C4-2B (cell line): ENCODE results near the gene TIAM2.
A peak's percentile ranks its signal among the peaks of the same experiment; 100 is the strongest.
"Not testable (repeated sequence)": the region's sequence is repeated elsewhere in the genome, so short reads cannot be mapped to it uniquely, and the experiment has no call there.

Experiments used
- H3K27ac ChIP-seq: fragments of 450-650 bp; 2 replicates; pipeline ENCODE4 v1.5.1; 2017
- CTCF ChIP-seq: fragments of 450-650 bp; conservative IDR thresholded peaks from 2 replicates; pipeline ENCODE4 v1.5.1; 2017; ENCODE audit warnings: mild to moderate bottlenecking
- ZFX ChIP-seq: fragments of 450-650 bp; IDR thresholded peaks from 2 replicates; pipeline ENCODE4 v1.6.1; 2017

Gene TIAM2

GRCh38 chr6:155263373-155264063 is 268.4 kb downstream of the TIAM2 start, which contains the start of gene CLDN20:
Gene CLDN20, plus strand, starts transcription at chr6:155264013. Its CDS starts 11,707 bp downstream, at chr6:155275720.
- TF ChIP-seq CTCF (no peak), ZFX (no peak)
- no peak within 1 kb of the TSS for H3K27ac ChIP-seq

GRCh38 chr6:155264693-155265320 is 269.7 kb downstream of the TIAM2 start:
- no peak overlapping the region for H3K27ac ChIP-seq
- TF ChIP-seq CTCF (no peak), ZFX (no peak)

- no peak overlapping the region for H3K27ac ChIP-seq
- TF ChIP-seq CTCF (no peak), ZFX (no peak)
Measured at GRCh38 chr6:155265843-155266535, 270.9 kb downstream of the TIAM2 start.

DNA sequence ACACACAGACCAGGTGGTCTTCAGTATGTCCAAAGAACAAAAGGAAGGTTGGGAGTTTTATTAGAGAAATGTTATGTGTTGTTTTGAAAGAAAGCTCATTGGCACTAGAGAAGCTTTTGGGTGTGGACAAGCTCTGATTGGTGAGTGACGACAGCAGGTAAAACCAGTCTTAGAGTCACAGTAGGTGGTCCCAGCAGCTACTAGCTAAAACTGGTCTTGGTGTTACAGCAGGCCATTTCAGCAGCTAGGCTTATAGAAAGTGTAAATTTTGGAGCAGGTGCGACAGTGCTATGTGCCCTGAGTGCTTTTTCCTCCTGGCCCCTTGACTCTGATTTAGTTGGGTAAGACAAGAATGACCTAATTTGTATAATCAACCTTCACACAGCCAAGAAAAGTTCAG is 272.3 kb downstream of the TIAM2 start:
- no peak overlapping the region for H3K27ac ChIP-seq
- TF ChIP-seq CTCF (no peak), ZFX (no peak)

DNA sequence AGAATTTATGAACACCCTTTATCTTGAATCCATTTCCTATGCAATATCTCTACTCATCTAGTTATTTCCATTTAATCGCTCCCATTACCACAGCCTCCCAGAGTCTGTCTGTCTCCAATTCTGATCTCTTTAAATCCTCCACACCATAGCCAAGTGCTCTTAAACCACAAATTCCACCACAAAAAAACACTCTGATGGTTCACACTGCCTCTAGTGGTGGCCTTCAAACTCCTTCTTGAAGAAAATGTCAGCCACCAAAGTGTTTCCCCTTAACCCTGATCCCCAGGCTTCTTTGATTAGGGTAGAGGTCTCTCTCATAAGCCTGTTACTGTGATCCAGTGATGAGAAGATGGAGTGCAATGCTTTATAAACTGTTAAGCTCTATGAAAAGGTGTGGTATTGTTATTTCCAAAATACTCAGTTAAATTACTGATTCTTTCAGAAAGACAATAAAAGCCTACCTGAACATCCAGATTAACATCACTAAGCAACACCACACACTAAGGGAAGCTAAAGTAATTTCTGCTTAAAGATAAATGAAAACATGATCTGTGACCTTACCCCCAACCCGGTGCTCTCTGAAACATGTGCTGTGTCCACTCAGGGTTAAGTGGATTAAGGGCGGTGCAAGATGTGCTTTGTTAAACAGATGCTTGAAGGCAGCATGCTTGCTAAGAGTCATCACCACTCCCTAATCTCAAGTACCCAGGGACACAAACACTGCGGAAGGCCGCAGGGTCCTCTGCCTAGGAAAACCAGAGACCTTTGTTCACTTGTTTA is 273.2 kb downstream of the TIAM2 start:
- peak; percentile 55 for TF ChIP-seq CTCF
- not testable (repeated sequence) for H3K27ac ChIP-seq

DNA sequence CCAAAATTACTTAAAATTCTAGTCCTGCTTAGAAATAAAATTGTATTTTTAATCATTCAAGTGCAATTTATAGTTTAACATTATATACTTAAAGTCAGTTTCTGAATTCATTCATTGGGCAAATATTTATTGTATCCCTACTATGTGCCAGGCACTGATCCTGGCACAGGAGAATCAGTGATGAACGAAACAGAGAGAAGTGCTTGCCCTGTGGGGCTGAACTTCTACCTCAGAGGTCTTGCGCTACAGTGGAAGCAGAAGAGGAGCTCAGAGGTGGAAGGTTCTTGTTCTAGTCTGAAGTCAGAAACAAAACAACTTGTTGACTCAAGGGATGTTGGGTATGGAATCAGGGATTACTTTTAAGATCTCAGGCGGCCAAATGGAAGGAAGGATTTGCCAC is 274.6 kb downstream of the TIAM2 start:
- no peak overlapping the region for H3K27ac ChIP-seq
- TF ChIP-seq CTCF: no peak
- no peak for TF ChIP-seq ZFX
